GM18517 (cell line): ENCODE data around the gene ANKH.
A peak's percentile ranks its signal among the peaks of the same experiment; 100 is the strongest.
"Not testable (repeated sequence)": the region's sequence is repeated elsewhere in the genome, so short reads cannot be mapped to it uniquely, and the experiment has no call there.

Experiments
- ATAC-seq: cut with Tn5 transposase; IDR thresholded peaks from one replicate; pipeline ENCODE4 v1.9.1; 2021; ENCODE audit warnings: mild to moderate bottlenecking, moderate library complexity; ENCODE audit not compliant: unreplicated experiment

ANKH gene

DNA sequence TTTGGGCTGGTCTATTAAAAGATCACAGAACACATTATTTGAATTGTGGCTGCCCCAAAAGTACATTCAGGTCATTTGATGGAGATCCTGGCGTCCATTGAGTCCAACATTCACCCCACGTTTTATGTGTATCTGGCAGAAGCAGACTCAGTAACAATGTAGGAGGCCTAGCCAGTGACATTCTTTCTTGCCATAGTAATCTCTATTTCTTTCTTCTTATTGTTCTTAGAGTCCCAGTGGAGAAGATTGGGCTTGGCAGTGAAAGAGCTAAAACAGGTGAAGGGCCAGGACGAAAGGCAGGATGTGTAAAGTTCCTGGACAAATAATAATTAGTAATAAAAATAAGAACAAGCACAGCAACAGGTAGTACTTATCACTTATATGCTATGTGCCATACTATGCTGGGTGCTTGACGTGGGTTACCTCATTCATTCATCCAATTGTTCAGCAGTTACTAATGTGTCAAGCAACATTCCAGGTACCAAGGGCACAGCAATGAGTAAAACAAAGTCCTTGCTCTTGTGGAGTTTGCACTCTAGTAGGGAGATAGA lies 12.6 kb upstream of the ANKH start:
- ATAC-seq: no peak

GRCh38 chr5:14882658-14883580 lies 11.3 kb upstream of the ANKH start:
- ATAC-seq: no peak

GRCh38 chr5:14881826-14882225 lies 10.2 kb upstream of the ANKH start:
- ATAC-seq: no peak

DNA sequence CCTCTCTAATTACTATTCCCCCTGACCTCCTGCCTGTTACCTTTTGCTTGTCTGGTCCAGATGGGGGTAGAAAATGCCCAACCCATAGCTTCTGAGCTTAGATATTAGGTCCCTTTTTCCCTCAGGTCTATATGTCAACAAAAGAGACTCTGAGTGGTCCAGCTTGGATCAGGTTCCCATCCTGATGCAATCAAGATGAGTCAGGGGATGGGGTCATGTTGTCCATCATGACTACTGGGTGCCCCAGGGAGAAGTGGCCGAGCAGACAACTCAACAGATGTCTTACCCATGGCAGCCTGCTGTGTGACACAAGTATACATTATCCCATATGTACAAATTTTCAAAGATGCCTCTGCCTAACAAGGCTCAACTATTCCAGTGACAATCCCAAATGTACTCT lies 9.1 kb upstream of the ANKH start:
- ATAC-seq: no peak

DNA sequence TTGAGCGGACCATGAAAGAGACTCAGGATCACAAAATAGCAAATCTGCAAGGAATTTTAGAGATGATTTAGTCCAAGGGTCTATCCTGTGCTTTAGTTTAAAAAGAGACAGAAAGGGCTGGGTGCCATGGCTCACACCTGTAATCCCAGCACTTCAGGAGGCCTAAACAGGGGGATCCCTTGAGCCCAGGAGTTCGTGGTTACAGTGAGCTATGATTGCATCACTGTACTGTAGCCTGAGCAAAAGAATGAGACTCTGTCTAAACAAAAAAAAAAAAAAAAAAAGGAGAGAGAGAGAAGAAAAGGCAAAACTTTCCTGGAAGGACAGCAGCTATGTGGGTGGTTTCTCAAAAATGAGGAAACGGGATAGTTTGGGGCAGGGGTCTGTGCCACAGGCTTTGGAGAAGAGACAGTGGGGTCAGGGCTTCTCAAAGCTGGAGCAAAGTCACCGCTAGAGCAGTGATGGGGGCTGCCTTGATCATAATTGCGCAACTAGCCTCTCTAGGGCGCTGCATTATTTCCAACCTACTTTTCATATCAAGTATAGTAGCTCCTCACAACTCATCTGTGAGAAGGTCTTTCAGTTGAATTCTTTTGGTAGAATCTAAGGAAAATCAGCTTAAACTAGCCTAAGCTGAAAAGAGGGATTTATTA lies 8.5 kb upstream of the ANKH start:
- ATAC-seq: no peak

DNA sequence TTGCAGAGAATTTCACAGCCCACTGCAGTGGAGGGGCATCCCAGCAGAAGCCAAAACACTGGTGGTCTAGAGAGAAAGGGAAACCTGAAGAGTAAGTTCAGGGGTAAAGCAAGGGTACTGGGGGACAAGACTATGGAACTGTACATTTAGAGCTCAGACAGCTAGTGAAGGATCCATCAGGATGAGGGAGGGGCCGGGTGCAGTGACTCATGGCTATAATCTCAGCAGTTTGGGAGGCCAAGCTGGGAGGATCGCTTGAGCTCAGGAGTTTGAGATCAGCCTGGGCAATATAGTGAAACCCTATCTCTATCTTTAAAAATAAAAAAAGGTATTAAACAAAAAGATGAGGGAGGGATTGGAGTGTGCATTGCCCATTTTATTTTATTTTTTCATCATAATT lies 7.8 kb upstream of the ANKH start:
- no peak for ATAC-seq

DNA sequence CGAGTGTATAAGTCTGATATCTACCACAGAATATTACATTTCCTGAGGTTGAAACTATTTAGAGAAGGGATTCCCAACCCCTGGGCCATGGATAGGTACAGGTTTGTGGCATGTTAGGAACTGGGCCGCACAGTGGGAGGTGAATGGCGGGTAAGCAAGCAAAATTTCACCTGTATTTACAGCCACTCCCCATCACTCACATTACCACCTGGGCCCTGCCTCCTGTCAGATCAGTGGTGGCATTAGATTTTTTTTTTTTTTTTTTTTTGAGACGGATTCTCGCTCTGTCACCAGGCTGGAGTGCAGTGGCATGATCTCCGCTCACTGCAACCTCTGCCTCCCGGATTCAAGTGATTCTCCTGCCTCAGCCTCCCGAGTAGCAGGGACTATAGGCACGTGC lies 6.6 kb upstream of the ANKH start:
- not testable (repeated sequence) for ATAC-seq

DNA sequence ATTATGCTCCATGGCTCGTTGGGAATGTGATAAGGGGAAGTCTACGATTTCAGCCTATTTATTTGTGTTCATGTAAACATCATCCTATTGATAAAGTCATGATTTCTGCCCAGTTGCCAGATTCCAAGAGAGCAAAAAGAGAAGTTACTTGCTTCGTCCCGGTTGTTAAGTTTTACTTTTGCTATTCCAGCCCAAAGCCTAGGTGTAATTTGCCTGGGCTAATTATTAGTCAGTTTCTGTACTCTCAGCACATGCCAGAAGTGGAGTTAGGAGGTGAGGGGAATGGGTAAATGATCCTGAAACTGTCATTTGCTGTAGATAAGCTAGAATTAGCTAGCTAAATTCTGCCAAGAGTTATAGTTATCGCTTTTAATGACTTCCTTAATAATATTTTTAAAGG lies 4.5 kb upstream of the ANKH start:
- ATAC-seq: no peak

- no peak for ATAC-seq
Measured at GRCh38 chr5:14873790-14874189, 2.2 kb upstream of the ANKH start.

GRCh38 chr5:14873093-14873492 lies 1.5 kb upstream of the ANKH start:
- no peak for ATAC-seq

DNA sequence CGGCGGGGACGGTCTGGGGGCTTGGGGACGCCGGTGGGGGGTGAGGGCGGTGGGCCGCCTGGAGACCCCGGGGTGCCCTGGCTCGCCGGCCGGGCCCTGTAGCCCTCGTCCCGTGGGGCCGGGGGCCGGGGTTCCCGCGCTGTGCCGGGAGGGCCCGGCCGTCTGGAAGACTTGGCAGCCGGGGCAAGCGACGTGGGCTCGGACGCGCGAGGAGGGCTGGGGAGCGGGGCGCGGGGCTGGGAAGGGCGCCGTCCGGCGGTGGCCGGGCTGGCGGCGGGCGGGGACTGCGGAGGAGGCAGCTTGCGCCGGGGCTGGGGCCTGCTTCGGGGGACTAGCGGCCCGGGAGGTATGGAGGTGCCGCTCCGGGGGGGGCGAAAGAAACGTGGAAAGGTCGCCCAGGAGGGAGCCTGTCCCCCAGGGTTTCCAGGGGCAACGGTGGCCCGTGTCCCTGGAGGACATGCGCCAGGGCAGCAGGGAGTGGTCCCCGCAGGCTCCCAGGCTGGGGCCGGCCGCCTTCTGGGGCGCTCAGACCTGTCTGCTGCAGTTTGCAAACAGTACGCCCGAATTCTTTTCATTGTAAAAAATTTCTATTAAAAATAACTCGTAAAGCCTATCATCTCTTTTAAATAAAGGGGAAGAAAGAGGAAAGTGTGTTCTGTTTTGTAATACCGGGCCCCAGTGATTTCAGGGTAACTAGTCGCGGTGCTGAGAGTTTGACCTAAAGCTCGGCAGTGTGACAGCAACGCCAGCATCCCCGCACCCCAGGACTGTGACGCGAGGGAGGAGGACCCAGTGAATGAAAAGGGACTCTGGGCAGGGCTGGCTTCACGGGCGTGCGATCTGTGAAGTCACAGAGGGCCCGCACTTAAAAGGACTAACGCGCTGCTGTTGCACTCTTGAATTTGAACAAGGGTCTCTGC lies 752 bp upstream of the ANKH start:
- peak; percentile 44 for ATAC-seq

DNA sequence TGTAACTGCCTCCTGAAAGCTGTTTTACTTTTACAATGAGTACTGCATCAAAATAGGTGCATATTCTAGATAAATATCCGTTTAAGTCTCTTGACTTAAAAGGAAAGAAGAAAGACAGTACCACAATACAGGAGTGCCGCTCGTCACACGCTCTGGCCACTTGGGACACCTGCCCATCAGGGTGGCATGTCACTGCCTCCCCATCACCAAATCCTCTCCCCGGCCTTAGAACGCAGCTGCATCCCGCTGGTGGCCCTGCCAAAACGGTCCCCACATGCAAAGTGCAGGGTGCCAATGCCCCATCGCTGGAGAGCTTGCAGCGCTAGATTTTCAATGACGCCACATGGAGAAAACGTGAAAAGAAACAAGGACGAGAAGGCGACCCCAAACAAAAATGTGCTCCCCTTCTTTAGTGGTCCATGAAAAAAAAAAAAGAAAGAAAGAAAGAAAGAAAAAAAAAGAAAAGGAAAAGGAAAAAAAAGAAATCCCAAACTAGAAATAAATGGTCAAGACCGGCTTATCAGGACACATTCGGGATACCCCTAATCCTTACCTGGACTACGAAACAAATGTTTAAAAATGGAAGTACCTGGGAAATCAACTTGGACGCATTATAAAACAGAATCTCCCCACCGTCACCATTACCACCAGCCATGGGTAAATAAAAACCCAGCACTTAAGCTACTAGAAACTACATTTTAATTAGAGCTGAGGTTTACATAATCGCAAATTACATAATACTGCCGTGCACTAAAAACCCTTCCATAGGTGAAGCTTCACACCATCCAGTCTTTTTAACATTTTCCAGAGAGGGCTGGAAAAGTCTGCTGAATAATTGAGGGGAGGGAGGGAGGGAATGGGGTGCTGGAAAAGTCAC lies 1.0 kb downstream of the ANKH start:
- ATAC-seq: no peak

- ATAC-seq: no peak
Measured at GRCh38 chr5:14869668-14870164, 1.9 kb downstream of the ANKH start.

DNA sequence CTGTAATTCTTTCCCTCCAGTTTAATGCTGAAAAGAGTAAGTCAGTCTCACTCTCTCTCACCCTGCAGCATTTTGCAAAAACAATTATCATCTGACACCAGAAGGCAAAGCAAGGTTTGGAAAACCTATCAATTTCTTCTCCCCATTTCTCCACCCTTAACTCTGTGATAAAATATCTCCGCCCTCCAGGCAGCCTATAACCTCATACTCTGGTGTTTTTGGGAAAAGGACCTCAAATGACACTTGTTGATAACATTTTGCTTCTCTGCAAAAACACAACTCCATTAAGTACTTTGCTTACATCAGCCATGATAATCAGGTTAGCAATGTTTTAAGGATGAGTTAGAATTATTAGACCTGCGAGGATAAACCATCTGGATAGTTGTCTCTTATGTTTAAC lies 2.3 kb downstream of the ANKH start:
- no peak for ATAC-seq

- ATAC-seq: no peak
Measured at GRCh38 chr5:14868771-14869170, 2.8 kb downstream of the ANKH start.

- ATAC-seq: no peak
Measured at GRCh38 chr5:14864181-14864812, 7.3 kb downstream of the ANKH start.

DNA sequence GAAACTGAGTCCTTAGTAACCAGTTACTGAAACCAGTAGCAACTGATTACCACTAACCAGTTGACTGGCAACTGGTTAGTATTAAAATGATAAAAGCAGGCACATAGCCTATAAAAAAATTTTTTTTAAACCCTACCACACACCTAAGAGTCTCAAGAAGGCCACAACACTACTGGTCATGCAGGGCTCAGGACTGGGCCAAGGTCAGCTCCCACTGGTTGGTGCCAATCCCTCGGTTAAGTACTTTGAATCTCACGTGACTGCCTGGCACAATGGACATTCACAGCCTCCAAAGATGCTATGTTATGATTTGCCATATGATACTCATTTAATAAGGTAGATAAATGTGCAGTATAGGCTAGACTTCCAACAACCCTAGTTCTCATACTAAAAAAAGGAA lies 8.5 kb downstream of the ANKH start:
- no peak for ATAC-seq

GRCh38 chr5:14861123-14861765 lies 10.3 kb downstream of the ANKH start:
- no peak for ATAC-seq

DNA sequence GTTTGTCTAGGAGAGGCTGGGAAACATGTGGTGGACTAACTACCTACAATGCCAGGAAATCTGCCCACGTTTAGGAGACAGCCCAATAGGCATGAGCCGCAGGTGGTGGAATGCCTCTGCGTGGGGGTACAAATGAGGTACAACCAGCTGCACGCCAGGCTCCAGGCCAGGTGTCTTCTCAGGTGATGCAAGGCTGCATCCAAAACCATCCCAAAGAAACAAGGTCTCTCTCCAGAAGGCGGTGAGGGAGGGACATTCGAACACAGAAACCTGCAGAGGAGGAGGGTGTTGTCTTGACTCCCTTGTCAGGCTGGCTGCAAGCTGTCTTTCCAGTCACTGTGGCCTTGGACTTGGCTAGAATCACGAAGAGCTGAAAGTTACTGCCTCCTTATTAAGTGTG lies 11.6 kb downstream of the ANKH start:
- no peak for ATAC-seq
